ENCODE measurements around the gene ZNF689.
A peak's percentile ranks its signal among the peaks of the same experiment; 100 is the strongest.

Gene ZNF689

DNA sequence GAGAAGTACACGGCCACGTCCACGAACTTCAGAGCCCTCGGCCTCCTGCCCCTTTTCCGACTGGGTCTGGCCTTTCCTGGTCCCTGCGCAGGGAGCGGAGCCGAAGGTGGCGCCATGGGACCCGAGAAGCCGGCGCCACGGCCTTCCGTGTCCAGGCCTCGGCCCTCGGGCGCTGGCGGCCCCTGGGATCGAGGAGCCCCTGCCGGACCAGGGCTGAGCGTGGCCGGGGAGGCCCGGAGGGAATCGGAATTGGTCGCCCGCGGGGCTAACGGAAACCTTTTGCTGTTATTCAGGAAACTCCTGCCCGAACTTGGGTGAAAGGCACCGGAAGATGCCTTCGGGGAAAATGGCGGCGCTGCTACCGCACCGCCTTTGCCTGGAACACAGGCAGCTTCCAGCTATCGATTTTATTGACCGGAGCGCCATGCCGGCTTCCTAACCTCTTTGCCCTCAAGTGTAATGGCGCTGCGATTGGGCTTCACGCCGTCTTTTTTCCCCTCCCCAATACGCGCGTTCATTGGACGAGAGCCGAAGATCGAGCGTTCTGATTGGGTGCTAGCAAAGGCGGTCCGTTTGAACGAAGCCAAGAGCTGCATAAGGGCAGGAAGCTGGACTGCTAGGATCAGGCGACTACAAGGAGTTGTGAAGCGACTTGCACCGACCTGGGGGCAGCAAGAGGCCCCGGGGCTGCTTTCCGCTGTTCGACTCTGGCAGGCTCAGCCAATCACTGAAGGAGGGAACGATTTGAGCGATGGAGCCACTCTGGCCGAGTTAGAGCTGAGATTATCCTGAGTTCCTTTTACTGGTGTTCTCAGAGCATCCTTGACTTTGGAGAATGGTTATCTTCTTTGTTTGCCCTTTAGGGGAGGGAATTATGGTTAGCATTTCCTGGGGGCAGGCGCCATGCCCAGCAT, at the start of gene ZNF689:
Gene ZNF689, minus strand, starts transcription at position 464 of the 914 bp plus-strand sequence. Its CDS starts 348 bp downstream, at position 116.
- Histone ChIP-seq H3K9ac (ENCODE audit: low read length) (peak within 1 kb of the TSS; percentile 96), H2AFZ (ENCODE audit: low read length) (peak within 1 kb of the TSS; percentile 95), H3K9me2 (replicated peaks; ENCODE audit: insufficient read depth, low read length) (no peaks in the 10 kb centered on the region)

DNA sequence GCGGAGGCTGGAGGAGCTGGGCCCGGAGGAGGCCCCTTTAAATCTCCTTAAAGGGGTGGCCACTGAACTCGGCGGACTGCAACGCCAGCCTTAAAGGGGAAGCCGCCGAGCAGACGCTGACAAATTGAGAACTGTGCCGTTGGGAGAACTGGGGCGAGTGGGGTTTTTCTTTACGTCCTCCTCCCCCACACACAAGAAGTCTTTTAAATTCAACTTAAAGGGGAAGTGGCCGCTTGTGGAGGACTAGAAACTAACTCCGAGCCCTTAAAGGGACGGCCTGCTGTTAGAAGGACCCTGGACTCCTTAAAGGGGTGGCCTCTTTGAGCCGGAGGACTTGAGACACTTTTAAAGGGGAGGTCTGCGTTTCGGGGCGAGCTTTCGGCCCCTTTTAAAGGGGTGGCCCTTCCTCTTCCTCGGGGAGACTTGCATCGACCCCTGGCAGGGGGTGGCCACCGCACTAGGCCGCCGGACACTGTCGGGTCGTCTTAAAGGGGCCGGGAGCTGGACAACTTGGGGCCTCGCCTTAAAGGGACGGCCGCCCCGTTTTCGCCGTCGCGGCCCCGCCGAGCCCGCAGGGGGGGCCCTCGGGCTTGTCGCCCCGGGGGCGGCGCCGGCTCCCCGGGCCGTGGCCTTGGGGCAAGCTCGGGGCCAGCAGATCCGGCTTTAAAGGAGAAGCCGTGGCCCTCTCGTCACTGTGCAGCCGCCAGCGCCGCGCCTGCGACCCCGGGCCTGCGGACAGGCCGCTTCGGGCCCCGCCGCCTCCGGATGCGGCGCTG, 48.7 kb upstream of the ZNF689 start:
- Histone ChIP-seq H3K9me2 (replicated peaks; ENCODE audit: insufficient read depth, low read length) (no peaks in the 10 kb centered on the region), H3K36me3 (replicated peaks; ENCODE audit: insufficient read depth, low read length) (peaks cover 5% of the 10 kb centered on the region), H3K4me3 (ENCODE audit: low read length) (peak overlapping the region; percentile 74), H2AFZ (ENCODE audit: low read length) (peak overlapping the region; percentile 63), H3K27me3 (replicated peaks; ENCODE audit: insufficient read depth, low read length) (no peaks in the 10 kb centered on the region), H3K9me3 (replicated peaks; ENCODE audit: insufficient read depth, low read length) (no peaks in the 10 kb centered on the region), H4K20me1 (ENCODE audit: insufficient read depth, low read length) (no peaks in the 10 kb centered on the region), H3K4me2 (ENCODE audit: low read depth, low read length) (peak overlapping the region; percentile 22; the same call in 1 of the 2 replicates), H3F3A (ENCODE audit: insufficient read depth, low read length) (peaks cover 28% of the 10 kb centered on the region), H3K79me2 (ENCODE audit: low read length) (peaks cover 44% of the 10 kb centered on the region), H3K4me1 (ENCODE audit: low read length) (peaks cover 11% of the 10 kb centered on the region; the same call in 1 of the 2 replicates), H3K27ac (ENCODE audit: low read length) (peak overlapping the region; percentile 95), H3K9ac (ENCODE audit: low read length) (peak overlapping the region; percentile 91)
- TF ChIP-seq EZH2phosphoT487 (IDR thresholded peaks at IDR 0.05; ENCODE audit: low read length) = no peak
- no peak for TF ChIP-seq EZH2 (optimal IDR thresholded peaks at IDR 0.05; ENCODE audit: low read depth, low read length)
- TF ChIP-seq, protein P1, sequence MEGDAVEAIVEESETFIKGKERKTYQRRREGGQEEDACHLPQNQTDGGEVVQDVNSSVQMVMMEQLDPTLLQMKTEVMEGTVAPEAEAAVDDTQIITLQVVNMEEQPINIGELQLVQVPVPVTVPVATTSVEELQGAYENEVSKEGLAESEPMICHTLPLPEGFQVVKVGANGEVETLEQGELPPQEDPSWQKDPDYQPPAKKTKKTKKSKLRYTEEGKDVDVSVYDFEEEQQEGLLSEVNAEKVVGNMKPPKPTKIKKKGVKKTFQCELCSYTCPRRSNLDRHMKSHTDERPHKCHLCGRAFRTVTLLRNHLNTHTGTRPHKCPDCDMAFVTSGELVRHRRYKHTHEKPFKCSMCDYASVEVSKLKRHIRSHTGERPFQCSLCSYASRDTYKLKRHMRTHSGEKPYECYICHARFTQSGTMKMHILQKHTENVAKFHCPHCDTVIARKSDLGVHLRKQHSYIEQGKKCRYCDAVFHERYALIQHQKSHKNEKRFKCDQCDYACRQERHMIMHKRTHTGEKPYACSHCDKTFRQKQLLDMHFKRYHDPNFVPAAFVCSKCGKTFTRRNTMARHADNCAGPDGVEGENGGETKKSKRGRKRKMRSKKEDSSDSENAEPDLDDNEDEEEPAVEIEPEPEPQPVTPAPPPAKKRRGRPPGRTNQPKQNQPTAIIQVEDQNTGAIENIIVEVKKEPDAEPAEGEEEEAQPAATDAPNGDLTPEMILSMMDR (IDR thresholded peaks at IDR 0.05; ENCODE audit: low read length) = peak; percentile 35
- peak; percentile 89 for DNase-seq

More for the DNA sequence above, at the start of gene ZNF689:
- Histone ChIP-seq H3K79me2 (ENCODE audit: low read length) (peaks cover 8% of the 10 kb centered on the region), H3K36me3 (replicated peaks; ENCODE audit: insufficient read depth, low read length) (no peaks in the 10 kb centered on the region), H3K27ac (ENCODE audit: low read length) (peak within 1 kb of the TSS; percentile 64; the same call in 1 of the 2 replicates), H3K27me3 (replicated peaks; ENCODE audit: insufficient read depth, low read length) (no peaks in the 10 kb centered on the region), H3K4me1 (ENCODE audit: low read length) (peaks cover 3% of the 10 kb centered on the region; the same call in 1 of the 2 replicates), H3K4me2 (ENCODE audit: low read depth, low read length) (peak within 1 kb of the TSS; percentile 100), H3F3A (ENCODE audit: insufficient read depth, low read length) (no peaks in the 10 kb centered on the region), H4K20me1 (ENCODE audit: insufficient read depth, low read length) (no peaks in the 10 kb centered on the region), H3K9me3 (replicated peaks; ENCODE audit: insufficient read depth, low read length) (no peaks in the 10 kb centered on the region), H3K4me3 (ENCODE audit: low read length) (peak within 1 kb of the TSS; percentile 95)
- peak; percentile 97 for DNase-seq
- TF ChIP-seq, protein P1 (IDR thresholded peaks at IDR 0.05; ENCODE audit: low read length) = no peak
- TF ChIP-seq EZH2phosphoT487 (IDR thresholded peaks at IDR 0.05; ENCODE audit: low read length) (no peak), EZH2 (optimal IDR thresholded peaks at IDR 0.05; ENCODE audit: low read depth, low read length) (no peak)

DNA sequence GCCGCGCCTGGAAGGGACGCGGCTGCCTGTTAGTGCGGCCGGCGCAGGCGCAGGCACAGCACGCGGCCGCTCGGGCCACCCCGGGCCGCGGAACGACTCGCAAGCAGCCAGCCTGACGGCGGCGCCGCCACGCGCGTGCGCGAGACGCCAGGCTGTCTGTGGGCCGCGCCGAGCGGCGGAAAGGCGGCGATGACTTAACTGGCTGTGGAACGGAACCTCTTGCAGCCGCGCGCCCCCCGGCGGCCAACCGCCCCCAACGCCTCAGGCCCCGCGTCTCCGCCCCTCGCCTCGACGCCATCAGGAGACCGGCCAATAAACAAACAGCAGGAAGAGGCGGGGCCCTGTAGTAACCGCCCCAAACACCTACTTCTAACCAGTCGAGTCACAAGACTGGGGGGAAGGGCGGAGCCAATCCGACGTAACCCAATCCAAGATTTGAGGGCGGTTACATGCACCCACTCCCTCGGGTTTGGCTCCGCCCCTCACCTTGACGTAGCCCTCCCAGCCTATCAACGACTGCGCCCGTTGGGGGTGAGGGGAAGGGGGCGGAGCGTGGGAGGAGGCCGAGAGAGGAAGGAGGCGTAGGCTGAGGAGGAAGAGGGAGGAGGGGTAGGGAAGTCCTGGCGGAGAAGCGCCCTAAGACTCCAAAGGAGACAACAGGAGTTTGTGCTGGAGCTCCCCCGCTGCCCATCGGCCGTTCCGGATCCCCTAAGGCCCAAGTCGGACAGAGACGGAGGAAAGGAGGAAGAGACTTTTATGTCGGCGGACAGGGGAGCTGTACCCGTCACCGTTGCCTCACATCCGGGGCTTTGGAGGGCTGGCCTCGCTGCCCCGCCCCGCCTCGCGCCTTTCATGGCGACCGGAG, 47.9 kb upstream of the ZNF689 start, which contains the start of gene FBRS:
Gene FBRS, plus strand, starts transcription at position 566 of the 865 bp plus-strand sequence. CDS start 1,088 bp downstream, outside the sequence.
- peaks cover 39% of the 10 kb centered on the region for H3K79me2 ChIP-seq (ENCODE audit: low read length)
- H4K20me1 ChIP-seq (ENCODE audit: insufficient read depth, low read length) = no peaks in the 10 kb centered on the region
- H3K27me3 ChIP-seq (replicated peaks; ENCODE audit: insufficient read depth, low read length) = no peaks in the 10 kb centered on the region
- H3K9ac ChIP-seq (ENCODE audit: low read length) = peak within 1 kb of the TSS; percentile 91
- no peak for TF ChIP-seq EZH2phosphoT487 (IDR thresholded peaks at IDR 0.05; ENCODE audit: low read length)
- TF ChIP-seq, protein P1 (IDR thresholded peaks at IDR 0.05; ENCODE audit: low read length) = peak; percentile 82
- H3K4me2 ChIP-seq (ENCODE audit: low read depth, low read length) = peak within 1 kb of the TSS; percentile 91
- peak; percentile 100 for DNase-seq
- peak within 1 kb of the TSS; percentile 95 for H3K27ac ChIP-seq (ENCODE audit: low read length)
- peak within 1 kb of the TSS; percentile 74 for H3K4me3 ChIP-seq (ENCODE audit: low read length)
- H3K9me3 ChIP-seq (replicated peaks; ENCODE audit: insufficient read depth, low read length) = no peaks in the 10 kb centered on the region
- H3K36me3 ChIP-seq (replicated peaks; ENCODE audit: insufficient read depth, low read length) = peaks cover 5% of the 10 kb centered on the region
- H3F3A ChIP-seq (ENCODE audit: insufficient read depth, low read length) = peaks cover 28% of the 10 kb centered on the region
- no peaks in the 10 kb centered on the region for H3K9me2 ChIP-seq (replicated peaks; ENCODE audit: insufficient read depth, low read length)
- H3K4me1 ChIP-seq (ENCODE audit: low read length) = peaks cover 11% of the 10 kb centered on the region; the same call in 1 of the 2 replicates
- H2AFZ ChIP-seq (ENCODE audit: low read length) = peak within 1 kb of the TSS; percentile 74
